Activated CD8-positive, alpha-beta memory T cell treated with anti-CD3 and anti-CD28 coated beads, Interleukin-2, amount 50 U/mL, for 48 hours (primary cell): ENCODE measurements around the gene CLK2.
"Not testable (repeated sequence)": the region's sequence is repeated elsewhere in the genome, so short reads cannot be mapped to it uniquely, and the experiment has no call there.

Experiments
- DNase-seq: peaks from one replicate; pipeline ENCODE4 v3.0.0-alpha.2; 2020

The CLK2 gene

DNA sequence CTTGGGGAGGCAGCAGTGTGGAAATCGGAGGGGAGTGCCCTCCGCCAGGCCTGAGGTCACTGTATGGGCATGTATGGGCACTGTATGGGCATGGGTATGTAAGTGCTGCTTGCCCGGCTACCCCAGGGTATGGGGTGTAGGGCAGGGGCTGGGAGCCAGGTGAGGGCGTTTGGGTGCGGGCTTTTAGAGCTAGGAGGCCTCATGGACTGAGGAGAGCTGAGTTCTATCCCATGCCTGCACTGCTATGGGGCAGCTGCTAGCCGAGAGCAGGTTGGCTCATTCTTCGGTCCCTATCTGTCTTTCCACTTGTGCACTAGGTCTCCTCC lies 22.6 kb upstream of the CLK2 start:
- no peak for DNase-seq

DNA sequence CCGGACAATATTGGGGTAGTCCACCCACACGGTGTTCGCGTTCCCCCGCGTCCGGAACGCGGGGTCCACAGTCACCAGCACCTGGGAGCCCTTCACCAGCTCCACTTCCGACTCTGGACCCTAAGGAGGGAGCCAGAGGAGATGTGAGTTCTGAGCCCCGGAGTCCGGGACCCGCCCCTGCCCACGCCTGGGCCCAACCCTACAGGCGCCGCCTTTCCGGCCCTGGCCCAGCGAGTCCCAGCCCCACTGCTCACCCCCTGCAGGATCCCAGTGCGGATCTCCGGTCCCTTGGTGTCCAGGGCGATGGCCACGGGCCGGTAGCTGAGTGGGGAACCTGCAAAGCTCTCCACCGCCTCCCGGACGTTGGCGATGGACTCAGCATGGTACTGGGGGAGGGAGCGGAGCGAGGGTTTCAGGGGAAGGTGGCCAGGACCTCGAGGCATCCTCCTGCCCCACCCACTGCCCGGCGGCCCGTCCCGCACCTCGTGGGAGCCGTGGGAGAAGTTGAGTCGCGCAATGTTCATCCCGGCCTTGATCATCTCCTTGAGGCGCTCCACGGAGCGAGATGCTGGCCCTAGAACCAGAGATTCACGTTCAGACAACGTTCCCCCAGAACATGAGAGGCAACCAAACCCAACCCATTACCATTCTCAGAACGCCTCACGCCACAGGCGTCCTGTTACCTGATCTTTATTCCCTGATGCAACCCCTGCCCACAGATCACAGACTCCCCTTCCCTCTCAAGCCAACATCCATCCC lies 22.1 kb upstream of the CLK2 start:
- no peak for DNase-seq

DNA sequence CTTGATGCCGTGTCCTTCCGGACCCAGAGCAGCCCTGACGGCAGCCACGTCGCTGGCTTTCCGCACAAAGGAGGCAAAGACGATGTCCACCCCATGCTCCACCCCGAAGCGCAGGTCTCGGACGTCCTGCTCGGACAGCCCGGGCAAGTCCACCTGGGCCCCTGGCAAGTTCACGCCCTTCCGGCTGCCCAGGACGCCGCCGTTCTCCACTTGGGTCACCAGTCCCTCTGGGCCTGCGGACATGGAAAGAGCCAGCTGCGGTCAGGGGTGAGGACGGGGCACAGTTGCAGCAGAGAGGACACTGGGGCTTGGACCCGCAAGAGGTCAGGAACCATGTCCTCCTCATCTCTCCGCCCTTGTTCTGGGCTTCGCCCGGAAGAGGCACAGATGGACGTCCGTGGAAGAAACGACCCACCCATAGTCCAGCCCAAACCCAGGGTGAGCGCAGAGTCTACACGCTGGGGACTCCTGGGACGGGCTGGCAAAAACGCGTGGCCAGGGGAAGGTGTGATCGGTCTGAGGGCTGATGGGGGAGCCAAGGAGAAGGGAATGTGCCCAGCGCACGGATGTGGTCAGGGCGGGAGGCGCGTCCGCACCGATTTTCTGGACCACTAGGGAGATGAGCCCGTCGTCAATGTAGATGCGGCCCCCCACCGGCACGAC lies 21.3 kb upstream of the CLK2 start:
- DNase-seq: no peak

DNA sequence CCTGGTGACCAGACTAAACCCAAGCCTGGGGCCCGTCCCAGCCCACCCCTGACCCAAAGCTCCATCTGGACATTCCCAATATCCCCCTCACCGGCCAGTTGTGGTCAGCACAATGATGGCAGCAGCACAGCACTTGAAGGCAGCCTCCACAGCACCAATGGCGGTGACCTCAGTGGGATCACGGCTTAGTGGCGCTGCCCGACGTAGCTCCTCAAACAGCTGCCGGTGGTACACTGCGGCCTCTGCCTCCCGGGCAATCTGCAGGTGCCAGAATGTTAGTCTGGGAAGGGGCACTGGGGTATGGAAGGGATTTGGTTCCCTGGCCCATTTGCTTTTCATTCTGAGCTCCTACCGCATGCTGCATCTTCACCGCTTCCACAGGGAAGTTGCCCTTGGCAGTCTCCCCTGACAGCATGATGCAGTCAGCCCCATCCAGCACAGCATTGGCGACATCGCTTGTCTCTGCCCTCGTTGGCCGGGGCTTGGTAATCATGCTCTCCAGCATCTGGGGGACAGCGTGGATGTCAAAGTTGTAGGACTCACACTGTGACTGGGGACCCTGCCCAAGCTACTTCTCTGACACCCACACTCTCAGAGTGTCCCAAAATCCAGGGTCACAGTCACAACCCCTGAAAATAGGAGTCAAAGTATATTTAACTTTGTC lies 19.9 kb upstream of the CLK2 start:
- DNase-seq: no peak

DNA sequence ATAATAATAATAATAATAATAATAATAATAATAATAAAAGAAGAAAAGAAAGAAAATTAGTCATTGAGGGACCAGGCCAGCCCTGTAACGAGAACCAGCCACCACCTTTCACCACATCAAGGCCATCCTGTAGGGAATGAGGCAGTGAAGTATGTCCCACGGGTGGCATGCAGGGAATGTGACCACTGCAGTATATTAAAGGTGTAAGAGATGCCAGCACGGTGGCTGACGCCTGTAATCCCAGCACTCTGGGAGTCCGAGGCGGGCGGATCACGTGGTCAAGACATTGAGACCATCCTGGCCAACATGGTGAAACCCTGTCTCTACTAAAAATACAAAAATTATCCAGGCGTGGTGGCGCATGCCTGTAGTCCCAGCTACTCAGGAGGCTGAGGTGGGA lies 17.7 kb upstream of the CLK2 start:
- DNase-seq: not testable (repeated sequence)

DNA sequence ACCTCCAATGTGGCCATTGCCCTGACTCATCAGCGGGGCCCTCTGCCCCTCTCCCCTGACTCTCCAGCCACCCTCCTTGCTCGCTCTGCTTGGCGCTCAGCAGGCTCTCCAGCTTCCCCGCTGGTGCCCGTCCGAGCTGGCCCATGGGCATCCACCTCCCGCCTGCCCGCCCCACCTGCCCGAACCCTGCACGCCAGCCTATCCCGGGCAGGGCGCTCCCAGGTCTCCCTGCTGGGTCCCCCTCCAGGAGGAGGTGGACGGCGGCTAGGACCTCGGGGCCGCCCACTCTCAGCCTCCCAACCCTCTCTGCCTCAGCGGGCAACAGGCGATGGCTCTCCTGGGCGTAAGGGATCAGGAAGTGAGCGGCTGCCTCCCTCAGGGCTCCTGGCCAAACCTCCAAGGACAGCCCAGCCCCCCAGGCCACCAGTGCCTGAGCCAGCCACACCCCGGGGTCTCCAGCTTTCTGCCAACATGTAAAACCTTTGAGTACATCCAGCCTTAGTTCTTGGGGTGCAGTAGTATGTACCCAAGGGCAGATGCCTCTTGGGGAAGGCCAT lies 14.8 kb upstream of the CLK2 start:
- no peak for DNase-seq

DNA sequence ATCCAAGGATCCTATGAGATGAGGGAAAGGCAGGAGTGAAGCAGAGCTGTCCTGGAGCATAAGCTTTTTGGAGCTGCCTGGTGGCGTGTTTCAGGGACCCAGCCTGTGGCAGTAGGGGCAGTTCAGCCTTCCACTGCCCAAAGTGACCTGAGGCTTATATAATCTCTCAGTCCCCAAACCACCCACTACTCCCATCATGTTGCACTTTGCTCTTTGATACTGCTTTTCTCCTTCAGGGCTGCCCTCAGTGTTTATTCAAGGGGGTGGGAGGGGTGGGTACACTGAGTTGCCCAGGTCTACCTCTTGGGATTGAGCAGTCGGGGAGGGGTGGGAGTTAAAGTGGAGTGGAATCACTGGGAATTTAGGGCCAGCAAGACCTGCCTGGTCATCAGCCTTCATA lies 13.2 kb upstream of the CLK2 start:
- DNase-seq: no peak

DNA sequence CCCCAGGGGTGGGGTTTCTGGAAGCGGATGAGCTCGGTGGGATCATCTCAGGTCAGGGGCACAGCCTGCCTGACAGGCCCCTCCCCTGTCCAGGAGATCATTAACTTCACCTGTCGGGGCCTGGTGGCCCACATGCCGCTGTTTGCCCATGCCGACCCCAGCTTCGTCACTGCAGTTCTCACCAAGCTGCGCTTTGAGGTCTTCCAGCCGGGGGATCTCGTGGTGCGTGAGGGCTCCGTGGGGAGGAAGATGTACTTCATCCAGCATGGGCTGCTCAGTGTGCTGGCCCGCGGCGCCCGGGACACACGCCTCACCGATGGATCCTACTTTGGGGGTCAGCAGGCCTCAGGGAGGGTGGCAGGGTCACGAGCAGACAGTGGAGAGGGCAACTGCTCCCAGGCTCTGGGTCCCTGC lies 12.3 kb upstream of the CLK2 start:
- DNase-seq: no peak

DNA sequence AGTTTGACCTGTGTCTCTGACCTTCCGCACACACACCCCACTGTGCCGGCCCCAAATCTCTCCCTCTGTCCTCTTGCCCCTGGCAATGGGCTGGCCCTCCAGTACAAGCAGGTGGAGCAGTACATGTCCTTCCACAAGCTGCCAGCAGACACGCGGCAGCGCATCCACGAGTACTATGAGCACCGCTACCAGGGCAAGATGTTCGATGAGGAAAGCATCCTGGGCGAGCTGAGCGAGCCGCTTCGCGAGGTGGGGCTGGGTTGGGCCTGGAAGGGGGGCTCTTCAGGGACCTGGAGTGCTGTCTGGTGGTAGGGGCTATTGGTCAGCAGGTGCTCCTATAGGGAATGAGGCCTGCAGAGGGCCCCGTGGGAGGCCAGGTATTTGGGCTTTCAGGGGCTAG lies 11.8 kb upstream of the CLK2 start:
- DNase-seq: no peak

DNA sequence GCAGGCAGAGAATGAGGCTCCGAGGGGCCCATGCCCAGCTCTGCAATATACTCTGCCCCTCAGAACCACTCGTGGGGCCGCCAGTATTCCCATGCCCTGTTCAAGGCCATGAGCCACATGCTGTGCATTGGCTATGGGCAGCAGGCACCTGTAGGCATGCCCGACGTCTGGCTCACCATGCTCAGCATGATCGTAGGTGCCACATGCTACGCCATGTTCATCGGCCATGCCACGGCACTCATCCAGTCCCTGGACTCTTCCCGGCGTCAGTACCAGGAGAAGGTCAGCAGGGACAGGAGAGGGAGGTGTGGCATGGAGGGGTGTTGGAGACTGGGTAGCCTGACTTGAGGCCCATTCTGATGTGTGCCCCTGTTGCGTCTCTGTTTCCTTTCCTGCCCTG lies 11.2 kb upstream of the CLK2 start:
- DNase-seq: no peak

DNA sequence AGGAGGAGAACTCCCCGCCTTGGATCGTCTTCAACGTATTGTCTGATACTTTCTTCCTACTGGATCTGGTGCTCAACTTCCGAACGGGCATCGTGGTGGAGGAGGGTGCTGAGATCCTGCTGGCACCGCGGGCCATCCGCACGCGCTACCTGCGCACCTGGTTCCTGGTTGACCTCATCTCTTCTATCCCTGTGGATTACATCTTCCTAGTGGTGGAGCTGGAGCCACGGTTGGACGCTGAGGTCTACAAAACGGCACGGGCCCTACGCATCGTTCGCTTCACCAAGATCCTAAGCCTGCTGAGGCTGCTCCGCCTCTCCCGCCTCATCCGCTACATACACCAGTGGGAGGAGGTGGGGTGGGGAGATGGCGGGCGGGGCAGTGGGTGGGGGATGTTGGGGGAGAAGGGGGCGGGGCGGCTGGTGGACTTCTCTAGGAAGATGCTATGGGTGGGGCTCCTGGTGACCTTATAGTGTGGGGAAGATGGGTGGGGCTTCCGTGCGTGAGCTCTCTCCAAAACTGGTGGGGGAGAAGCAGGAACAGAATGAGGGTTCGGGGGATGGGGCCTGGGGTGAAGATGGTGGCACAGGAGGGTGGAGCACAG lies 9.3 kb upstream of the CLK2 start:
- DNase-seq: no peak

DNA sequence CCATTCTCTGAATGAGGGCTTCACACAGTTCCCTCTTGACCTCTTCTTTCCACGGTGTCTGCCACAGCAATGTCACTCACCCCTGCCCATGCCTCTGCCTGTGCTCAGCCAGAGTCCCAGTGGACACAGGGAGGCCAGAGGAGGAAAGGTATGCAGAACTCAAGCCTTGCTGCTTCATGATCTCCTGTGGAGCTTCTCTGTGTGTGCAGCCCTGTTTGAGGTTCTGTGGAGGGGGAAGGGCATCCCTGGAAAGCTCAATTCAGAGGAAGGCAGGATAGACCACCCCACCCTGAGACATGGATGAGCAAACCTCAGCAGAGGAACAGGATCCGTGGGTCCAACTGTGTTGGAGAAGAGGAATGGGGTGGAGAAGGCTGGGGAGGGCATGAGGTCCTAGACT lies 6.0 kb upstream of the CLK2 start:
- DNase-seq: no peak

DNA sequence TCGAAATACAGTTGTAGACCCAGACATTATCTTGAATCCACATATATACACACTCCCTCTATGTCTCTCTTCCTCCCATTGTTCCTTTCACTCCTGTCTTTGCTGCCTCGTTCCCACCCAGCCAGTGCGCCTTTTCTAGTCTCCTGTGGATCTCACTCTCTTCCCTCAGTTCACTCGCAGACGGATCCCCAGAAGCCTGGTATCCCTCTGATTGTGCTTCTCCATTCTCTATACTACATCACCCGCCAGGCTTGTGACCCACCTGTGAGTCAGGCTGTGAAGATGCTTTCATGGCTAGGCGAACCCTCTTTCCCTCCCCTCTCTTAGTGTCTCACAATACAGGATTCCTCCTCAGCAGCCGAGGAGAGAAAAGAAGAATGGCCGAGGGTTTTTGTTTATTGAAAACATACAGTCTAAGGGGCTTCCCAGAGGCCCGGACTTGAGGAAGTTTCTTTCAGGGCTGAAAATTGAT lies 5.4 kb upstream of the CLK2 start:
- DNase-seq: no peak

DNA sequence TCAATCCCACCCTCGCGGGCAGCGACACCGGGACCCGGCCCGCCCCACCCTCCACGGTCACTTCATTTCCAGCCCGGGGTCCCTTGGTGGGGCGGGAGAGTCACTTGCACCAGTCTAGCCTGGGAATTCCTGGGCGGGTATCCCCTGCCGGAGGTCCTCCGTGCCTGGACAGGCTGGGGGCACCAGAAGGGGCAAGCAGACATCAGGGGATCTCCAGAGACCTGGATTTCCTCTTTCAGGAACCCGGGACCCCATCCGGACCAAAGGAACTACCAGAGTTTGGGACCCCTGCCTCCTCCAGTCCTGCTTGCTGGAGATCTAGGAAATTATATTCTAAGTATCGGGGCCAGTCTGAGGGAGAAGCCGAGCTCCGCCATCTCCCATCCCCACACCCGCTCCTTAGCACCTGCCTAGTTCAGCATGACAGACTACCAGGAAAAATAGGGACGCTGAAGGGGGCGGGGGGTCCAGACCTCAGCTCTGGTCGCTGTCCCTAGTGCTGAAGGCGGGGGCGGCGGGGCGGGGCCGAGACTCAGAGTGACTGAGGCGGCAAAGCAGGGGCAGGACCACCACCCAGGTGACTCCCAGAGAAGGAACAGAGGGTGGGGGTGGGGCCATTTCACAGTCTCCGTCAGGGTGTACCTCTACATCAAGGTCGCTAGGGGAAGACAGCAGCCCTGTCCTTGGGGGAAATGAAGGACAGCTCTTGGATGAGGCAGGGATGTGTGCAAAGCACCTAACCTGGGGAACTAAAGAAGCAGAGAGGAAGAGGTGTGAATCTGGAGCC lies 4.8 kb upstream of the CLK2 start:
- peak; percentile 89 for DNase-seq

DNA sequence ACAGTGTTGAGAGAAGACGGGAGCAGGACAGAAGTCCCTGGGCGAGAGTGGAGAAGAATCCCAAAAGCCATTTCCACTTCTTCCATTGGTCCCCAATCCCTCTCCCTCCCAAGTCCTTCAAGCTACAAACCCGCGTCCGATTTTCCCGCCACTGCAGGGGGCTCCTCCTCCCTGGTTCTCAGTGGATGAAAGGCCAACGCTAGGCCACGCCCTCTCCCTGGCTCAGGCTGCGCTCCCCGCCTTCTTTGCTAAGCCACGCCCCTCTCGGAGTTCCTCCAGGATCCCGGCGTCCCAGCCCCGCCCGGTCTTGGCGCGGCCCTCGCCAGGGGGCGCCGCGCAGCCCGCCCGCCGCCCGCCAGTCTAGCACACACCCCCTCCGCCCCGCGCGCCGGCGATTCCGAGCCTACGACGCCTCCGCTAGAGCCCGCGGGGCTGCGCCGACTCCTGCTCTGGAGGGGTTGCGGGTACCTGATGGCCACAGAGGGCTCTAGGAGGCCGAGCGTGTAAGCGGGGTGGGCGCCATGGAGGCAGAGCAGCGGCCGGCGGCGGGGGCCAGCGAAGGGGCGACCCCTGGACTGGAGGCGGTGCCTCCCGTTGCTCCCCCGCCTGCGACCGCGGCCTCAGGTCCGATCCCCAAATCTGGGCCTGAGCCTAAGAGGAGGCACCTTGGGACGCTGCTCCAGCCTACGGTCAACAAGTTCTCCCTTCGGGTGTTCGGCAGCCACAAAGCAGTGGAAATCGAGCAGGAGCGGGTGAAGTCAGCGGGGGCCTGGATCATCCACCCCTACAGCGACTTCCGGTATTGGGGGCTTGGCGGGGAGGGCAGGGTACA lies 4.0 kb upstream of the CLK2 start, which contains the start of gene HCN3:
TSS of gene HCN3 (plus strand) at position 394 of the 832 bp plus-strand sequence. CDS start at position 522, 128 bp downstream.
- DNase-seq: peak; percentile 96

DNA sequence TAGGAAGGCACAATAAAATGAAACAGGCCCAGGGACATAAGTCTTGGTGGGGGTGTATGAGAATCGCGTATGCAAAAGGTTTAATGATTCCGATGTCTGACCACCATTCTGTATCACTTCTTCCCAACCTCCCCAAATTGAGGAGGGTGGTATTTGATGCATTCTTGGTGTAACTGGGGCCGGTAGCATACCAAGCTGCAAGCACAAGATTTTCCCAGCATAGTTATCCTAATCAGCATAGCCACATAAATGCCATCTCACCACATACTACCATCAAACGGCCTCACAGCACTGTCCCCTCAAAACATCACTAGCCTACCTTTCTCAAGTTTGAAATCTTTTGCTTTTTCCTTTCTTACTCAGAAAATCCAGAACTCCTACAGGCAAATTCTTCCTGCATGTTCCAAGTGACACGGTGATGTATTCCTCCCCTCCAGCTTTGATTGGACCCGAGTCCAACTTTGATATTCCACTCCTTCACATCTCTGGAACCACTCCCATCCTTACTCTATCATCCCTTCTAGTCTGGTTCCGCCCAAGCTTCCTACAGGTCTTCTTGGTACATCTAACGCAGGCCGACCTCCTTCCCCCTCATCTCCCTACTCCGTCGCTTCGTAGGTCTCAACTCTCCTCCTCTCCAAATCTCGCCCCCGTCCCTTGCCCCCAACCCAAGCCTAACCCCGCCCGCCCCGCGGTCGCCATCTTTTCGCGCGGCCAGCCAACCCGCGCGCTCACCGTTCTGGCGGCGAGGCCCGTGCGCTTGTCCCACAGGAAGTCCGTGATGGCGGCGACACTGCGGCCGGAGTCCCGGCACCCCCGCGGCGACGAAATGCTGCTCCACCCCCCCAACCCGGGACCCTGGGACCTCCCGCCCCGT lies 600 bp downstream of the CLK2 start:
- no peak for DNase-seq

DNA sequence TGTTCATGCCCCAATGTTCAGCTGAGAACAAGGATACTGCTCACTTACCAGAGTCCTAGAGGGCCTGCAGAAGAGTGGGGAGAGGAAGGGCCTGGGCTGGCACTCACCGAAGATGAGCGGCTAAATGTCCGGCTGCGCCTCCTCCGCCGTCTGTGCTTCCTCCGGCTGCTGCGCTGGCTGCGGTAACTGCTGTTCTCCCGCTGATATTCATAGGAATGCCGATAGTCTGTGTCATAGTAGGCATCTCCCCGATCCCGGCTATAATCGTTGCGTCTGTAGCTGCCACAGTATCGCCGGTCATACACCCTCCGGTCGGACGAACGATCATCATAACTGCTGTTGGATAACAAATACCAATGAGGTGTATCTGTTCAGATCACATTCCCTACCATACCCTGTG lies 3.9 kb downstream of the CLK2 start:
- DNase-seq: no peak

DNA sequence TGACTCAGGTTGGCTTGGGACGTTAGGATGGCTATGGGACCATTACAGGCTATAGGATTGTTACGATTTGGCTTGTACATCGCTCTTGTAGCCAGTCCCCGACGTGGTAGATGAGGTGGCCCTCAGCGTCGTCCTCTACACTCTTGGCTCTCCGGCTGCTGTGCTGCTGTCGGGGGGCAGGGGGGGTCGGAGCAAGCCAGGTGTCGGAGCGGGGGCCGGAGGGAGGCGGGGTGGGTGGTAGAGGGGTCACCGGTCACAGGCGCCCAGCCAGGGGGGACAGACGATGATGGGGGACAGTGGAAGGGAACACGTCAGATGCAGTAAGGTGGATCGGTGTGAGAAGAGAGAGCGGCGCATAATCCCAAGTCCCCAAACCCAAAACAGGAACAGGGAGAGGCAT lies 4.7 kb downstream of the CLK2 start:
- DNase-seq: no peak

DNA sequence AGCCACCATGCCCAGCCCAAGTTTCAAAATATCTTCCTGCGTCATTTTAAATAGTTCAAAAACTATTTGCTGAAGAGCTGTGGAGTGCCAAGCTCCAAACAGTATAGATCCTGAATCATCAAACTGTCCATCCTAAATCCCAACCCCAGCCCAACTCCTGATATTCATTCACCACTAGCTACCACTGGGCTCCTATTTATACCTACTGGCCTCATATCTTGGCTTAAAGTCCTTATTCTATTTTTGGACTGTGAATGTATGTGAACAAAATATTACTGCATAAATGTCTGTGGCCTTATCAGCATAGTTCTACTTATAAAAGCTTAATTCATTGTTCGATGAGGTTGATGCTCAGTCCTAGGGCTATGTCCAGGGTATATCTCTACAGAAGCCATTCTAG lies 5.9 kb downstream of the CLK2 start:
- DNase-seq: no peak

DNA sequence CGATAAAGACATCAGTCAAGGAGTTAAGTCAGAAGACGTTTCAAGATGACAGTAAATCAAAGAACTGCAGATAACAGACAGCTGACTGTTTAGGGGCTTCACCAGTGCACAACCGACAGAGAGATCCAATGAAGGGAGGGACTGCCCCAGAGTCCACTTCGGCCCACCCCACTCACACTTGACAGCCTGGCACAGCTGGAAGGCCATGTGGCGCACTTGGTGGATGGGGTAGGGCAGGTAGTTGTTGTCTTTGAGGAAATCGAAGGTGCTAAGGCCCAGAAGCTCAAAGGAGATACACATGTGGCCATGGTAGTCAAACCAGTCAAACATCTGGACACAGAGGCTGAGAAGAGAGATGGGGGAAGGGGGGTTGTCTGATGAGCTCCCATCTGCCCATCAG lies 6.8 kb downstream of the CLK2 start:
- no peak for DNase-seq

DNA sequence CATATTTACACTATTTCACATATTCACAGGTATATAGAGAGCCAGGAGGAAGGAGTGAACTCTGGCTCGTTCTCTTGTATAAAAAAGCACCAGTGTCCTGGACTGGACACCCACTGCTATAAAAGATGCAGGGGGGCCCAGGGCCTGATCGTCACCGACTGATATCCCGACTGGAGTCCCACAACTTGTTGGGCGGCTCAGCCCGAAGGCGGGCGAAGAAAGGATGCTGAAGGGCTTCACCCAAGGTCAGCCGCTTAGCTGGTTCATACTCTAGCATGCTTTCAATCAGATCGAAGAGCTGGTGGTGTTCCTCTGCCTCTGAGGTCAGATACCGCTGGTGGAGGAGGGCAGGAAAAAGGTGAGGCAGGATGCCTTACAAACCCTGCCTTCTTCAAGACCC lies 10.2 kb downstream of the CLK2 start:
- no peak for DNase-seq
